Measurements from ENCODE around the gene PHLDB1.

DNA sequence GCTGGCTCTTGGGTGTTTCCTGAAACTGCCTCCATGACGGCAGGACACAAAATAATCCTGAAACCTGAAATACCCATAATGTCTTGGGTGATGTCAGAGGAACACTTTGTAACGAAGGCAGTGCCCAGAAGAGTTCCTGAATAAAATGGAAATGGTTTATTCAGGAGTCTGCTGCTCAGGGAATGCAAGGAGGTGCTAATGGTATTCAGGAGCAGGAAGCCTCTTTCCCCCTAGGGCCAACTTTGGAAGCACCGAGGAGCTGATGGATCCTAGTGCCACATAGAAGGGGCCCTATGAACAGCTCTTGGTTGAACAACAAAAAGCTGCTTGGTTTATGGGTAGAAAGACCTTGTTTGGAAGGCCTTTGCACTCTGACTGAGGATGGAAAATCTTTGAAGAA, 56.5 kb downstream of the PHLDB1 start:
- TF ChIP-seq, protein P1, sequence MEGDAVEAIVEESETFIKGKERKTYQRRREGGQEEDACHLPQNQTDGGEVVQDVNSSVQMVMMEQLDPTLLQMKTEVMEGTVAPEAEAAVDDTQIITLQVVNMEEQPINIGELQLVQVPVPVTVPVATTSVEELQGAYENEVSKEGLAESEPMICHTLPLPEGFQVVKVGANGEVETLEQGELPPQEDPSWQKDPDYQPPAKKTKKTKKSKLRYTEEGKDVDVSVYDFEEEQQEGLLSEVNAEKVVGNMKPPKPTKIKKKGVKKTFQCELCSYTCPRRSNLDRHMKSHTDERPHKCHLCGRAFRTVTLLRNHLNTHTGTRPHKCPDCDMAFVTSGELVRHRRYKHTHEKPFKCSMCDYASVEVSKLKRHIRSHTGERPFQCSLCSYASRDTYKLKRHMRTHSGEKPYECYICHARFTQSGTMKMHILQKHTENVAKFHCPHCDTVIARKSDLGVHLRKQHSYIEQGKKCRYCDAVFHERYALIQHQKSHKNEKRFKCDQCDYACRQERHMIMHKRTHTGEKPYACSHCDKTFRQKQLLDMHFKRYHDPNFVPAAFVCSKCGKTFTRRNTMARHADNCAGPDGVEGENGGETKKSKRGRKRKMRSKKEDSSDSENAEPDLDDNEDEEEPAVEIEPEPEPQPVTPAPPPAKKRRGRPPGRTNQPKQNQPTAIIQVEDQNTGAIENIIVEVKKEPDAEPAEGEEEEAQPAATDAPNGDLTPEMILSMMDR (IDR thresholded peaks at IDR 0.05; ENCODE audit: low read length), result no peak
- TF ChIP-seq EZH2 (IDR thresholded peaks at IDR 0.05; ENCODE audit: borderline replicate concordance, low read length), result no peak

Measured in OCI-LY1 (cell line).